CD4-positive, alpha-beta T cell treated with Interleukin-21 for 1 hour (primary cell): Measurements from ENCODE around the gene RASL10A.

Source experiments
- DNase-seq: peaks from one replicate; pipeline ENCODE4 v3.0.0-alpha.2; 2020

The RASL10A gene

GRCh38 chr22:29337631-29338284 lies 22.3 kb upstream of the RASL10A start:
- DNase-seq = no peak

DNA sequence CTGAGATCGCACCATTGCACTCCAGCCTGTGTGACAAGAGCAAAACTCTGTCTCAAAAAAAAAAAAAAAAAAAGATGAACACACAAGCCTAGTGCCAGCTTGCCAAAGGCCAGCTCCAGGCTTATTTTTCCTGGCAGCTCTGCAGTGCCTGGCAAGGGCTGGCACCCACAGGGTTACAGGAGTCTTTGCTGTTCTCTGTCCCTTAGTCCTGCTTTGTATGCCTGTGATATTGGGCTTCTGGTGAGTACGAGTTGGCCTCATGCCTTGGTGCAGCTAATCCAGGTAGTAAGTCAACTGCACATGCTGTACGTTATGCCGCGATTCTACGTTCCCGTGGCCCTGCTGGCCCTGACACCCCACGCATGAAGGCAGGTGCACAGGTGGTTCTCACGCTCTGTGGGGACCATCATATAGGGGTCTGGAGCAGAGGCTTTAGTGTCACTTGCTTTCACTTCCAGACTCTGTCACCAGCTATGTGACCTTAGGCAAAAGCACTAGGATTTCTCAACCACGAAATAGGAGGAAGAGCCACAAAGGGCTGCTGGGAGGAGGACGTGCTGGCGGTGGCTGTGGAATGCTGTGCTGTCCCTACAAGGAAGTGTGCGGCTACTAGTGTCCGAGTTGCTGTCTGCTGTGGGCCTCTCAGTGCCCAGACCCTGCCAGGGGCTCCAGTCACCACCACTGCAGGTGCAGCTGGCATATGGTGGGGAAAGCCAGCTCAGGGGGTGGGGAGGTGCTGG lies 21.4 kb upstream of the RASL10A start:
- DNase-seq = no peak

DNA sequence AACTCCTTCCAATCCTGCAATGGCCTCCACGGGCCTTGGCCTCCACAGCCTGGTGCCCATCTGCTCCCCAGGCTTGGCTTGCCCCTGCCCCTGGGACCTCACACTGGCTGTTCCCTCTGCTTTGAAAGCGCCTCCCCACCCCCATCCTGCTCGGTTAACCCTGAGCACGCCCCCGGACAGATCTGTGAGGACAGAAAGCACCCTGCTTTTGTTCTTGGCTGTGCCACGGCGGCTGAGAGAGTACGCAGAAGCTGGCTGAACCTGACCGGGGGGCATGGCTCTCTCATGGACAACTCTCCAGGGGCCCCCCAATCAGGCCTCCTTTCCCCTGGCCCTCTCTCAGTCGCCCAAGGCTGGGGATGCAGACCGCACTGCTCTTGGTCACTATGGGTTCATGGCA lies 20.2 kb upstream of the RASL10A start:
- DNase-seq = no peak

- no peak for DNase-seq
Observed at GRCh38 chr22:29334696-29335344, 19.3 kb upstream of the RASL10A start.

GRCh38 chr22:29334148-29334547 lies 18.7 kb upstream of the RASL10A start:
- no peak for DNase-seq

DNA sequence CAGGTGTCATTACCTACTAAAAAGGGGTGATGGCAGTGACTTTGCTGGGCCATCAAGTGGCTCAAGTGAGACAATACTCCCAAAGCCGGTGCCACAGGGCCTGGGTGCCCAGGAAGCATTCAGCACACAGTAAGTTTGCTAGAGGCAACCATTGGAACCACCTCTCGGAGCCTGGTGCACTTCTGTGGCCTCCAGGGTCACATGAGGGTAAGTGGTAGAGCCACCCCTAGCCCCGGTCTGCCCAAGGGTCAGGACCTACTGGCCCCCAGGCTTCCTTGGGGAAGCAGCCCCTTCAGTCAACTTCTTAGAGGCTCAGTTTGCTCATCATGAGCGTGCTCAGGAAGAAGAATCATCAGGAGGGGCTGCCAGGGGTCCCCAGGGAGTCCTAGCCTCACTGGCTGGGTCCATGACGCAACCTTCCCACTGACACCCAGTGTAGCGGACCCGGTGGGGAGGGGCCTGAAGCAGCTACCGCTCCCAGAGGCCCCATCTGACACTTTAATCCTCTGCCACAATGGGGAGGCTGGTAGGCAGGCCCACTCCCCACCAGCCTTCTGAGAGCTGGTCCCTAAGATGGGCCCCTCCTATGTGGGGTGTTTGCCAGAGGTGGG lies 17.5 kb upstream of the RASL10A start:
- DNase-seq = no peak

- DNase-seq = no peak
Observed at GRCh38 chr22:29331658-29332300, 16.3 kb upstream of the RASL10A start.

DNA sequence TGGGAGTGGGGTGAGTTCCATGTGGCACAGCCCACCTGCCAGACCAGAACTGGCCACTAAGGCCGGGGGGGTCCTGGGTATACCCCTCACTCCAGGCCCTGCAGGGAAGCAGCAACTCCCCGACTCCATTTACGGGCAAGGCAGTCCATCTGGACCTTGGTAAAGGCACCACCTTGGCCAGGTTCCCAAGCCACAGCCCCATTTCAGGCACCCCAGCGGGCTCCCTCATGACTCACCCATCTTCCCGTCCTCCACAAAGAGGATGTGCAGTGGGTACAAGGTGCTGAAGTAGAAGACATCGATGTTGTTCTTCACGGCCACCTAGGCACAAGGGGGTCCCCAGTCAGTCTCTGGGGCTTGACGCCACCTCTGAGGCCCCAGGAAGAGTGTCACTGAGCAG lies 15.7 kb upstream of the RASL10A start:
- no peak for DNase-seq

DNA sequence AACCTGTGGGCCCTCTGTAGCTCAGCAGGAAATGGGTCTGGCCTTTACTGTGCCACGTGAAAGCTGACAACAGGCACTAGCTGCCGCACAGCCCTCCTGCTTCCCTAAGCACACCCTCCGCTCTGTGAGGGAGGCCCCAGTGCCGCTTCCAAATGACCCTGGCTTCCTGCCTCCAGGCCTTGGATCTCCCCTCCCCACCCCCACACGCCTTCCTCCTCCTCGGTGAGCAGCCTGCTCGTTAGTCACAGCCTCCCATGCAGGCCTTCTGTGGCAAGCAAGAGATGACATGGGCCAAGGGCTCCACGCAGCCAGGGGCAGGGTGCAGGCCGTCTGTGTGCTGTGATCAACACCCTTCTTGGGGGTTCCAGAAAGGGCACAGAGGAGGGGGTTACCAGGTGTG lies 15.3 kb upstream of the RASL10A start:
- DNase-seq = no peak

- no peak for DNase-seq
Observed at GRCh38 chr22:29330291-29330690, 14.8 kb upstream of the RASL10A start.

- no peak for DNase-seq
Observed at GRCh38 chr22:29329581-29329980, 14.1 kb upstream of the RASL10A start.

GRCh38 chr22:29328566-29329500 lies 13.3 kb upstream of the RASL10A start:
- no peak for DNase-seq

- no peak for DNase-seq
Observed at GRCh38 chr22:29328055-29328454, 12.6 kb upstream of the RASL10A start.

DNA sequence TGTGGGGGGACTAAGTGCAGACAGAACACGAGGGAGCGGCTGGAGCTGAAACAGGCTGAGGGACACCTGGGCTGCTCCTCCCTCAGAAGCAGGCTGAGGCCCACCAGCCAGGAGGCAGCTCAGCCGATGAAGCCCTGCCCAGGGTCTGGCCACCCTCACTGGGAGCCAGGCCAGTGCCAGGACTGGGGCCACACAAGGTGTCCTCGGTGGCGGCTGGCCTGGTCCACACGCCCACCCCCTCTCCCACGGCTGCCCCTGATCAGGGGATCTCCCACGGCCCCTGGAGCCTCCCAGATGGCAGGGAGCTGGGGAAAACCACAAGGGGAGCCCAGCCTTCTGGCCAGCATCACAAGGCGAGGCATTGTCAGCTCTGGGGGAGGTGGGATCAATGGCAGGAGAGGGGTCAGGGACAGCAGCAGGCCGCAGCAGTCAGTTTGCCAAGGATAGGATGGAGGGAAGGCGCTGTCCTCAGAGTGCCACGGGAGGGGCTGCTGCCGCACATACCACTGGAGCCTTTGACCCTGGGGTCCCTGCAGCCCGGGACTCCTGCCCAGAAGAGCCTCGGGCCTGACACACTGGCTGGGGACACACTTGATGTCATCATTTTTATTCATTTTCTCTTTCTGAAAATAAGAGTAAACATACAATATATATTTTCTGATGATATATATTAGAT lies 11.7 kb upstream of the RASL10A start:
- DNase-seq = no peak

DNA sequence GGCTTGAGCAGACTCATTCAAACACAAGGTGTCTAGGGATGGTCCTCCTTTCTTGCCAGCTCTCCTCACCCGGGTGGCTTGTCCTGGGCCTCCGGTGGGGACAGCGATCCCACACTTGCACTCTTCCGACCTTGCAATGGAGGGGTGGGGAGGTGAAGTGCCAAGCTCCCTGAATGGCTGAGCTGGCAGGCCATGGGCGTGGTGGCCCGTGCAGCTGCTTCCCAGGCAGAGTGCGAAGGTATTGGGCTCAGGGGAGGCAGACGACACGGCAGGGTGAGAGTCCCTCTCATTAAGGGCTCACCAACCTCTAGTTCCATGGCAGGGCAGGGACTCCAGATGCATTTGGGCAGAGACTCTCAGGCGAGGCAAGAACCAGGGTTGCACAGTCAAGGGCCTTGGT lies 11.0 kb upstream of the RASL10A start:
- no peak for DNase-seq

DNA sequence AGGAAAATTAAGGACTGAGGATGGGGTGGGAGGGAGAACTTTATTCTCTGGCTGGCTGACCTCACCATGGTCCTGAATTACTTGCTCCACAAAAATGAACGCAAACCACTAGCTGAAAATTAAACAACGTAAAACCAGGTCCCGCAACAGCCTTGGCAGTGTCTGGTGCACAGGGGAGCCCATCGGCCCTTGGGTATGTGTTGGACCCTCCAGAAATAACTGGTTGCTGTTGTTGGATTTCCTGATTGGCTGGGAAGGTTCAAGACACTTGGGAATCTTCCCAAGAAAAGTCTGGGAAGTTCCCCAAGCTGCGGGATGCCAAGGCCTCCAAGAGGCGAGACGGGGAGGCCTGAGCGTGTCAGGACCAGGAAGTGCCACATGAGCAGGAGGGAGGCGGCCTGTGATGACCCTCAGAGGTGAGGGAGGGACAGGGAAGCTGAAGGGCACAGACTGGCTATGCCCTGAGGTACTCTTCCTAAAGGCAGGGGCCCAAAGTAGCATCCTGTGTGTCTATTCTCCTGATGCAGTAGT lies 10.4 kb upstream of the RASL10A start:
- DNase-seq = no peak

DNA sequence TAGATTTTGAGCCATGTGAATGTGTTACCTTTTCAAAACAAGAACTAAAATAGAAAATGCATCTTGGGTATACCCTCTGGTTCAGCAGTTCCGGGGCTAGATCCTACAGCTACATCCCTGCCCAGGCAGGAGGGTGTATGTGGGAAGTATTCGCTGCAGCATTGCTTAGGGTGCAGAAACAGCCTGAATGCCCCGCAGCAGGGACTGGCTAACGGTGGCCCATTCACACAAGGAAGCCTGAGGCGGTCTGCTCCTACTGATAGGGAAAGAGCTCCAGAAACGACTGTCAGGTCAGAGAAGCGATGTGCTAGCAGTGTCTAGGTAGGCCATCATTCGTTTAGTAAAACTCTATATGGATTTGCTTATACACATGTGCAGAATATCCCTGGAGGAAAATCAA lies 9.9 kb upstream of the RASL10A start:
- no peak for DNase-seq

GRCh38 chr22:29323641-29324040 lies 8.1 kb upstream of the RASL10A start:
- no peak for DNase-seq

GRCh38 chr22:29320546-29320945 lies 5.0 kb upstream of the RASL10A start:
- no peak for DNase-seq

- no peak for DNase-seq
Observed at GRCh38 chr22:29319072-29319471, 3.6 kb upstream of the RASL10A start.

GRCh38 chr22:29317827-29318454 lies 2.4 kb upstream of the RASL10A start:
- no peak for DNase-seq
